Osteoblast (primary cell): ENCODE measurements around the gene KLHL26. TPM values are rescaled to one million over a fixed set of nuclear protein-coding genes. Genes with fewer than 3 reads are reported as not detected.
A peak's percentile ranks its signal among the peaks of the same experiment; 100 is the strongest.

Experiments
- DNase-seq: peaks from one replicate; pipeline ENCODE4 v3.0.0; 2011; ENCODE audit warnings: low spot score, mixed read lengths; ENCODE audit not compliant: insufficient read length; ENCODE audit errors: missing footprints
- H2AFZ ChIP-seq: 2 replicates; pipeline ENCODE4 v1.6.0; 2011; ENCODE audit warnings: mild to moderate bottlenecking, low read length
- H3K27ac ChIP-seq: 2 replicates; pipeline ENCODE4 v1.5.1; 2011; ENCODE audit warnings: mild to moderate bottlenecking, low read depth, low read length, moderate library complexity
- H3K27me3 ChIP-seq: 2 replicates; pipeline ENCODE4 v1.6.0; 2012; ENCODE audit warnings: mild to moderate bottlenecking, control low read depth, inconsistent platforms, low read length, moderate library complexity; ENCODE audit not compliant: insufficient read depth
- H3K36me3 ChIP-seq: 2 replicates; pipeline ENCODE4 v1.5.1; 2011; ENCODE audit warnings: mild to moderate bottlenecking, low read length, control low read depth, moderate library complexity; ENCODE audit not compliant: insufficient read depth
- H3K4me1 ChIP-seq: 2 replicates; pipeline ENCODE4 v1.5.1; 2011; ENCODE audit warnings: mild to moderate bottlenecking, low read length, control low read depth, moderate library complexity; ENCODE audit not compliant: insufficient read depth
- H3K4me2 ChIP-seq: 2 replicates; pipeline ENCODE4 v1.6.0; 2011; ENCODE audit warnings: mild to moderate bottlenecking, low read length; ENCODE audit not compliant: insufficient read depth
- H3K4me3 ChIP-seq: fragments of 200-600 bp; sonication (generic); 3 replicates; pipeline ENCODE4 v1.5.1; 2012; ENCODE audit warnings: mild to moderate bottlenecking, low read length, inconsistent platforms; ENCODE audit not compliant: insufficient read depth
- H3K79me2 ChIP-seq: 2 replicates; pipeline ENCODE4 v1.6.0; 2012; ENCODE audit warnings: mild to moderate bottlenecking, low read length, control low read depth, inconsistent platforms; ENCODE audit not compliant: insufficient read depth
- H3K9me3 ChIP-seq: 2 replicates; pipeline ENCODE4 v1.5.1; 2011; ENCODE audit warnings: low read depth, low read length, control low read depth
- H4K20me1 ChIP-seq: 2 replicates; pipeline ENCODE4 v1.6.0; 2012; ENCODE audit warnings: mild to moderate bottlenecking, low read length, control low read depth; ENCODE audit not compliant: insufficient read depth
- CTCF ChIP-seq: IDR thresholded peaks from 2 replicates; pipeline ENCODE4 v1.5.1; 2011; ENCODE audit warnings: mild to moderate bottlenecking, low read depth, low read length, moderate library complexity; ENCODE audit errors: extremely low read depth
- total RNA-seq: library from RNA; depleted of rRNA; stranded (reverse); fragments of >200 nt; gene quantifications from 2 replicates; pipeline ENCODE4 v1.2.3, GENCODE V29; 2012

The KLHL26 gene
- total RNA-seq, 1 donor = 5.1 TPM

DNA sequence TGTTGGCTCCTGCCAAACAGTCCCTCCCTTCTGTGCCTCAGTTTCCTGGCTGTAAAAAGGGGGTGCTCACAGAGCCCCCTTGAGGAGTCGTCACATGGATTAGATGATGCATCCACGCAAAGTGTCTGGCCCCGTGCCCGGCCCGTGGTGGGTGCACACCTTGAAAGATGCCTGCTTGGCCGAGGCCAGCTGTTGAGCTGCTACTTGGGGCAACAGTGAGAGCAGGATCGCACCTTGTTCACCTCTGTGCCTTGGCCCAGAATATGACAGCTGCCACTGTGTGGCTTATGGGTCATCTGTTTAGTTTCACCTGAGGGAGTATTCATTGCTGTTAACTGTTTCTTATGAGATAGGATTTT is 64.4 kb downstream of the KLHL26 start:
- peak overlapping the region; percentile 73 for H3K4me3 ChIP-seq

GRCh38 chr19:18704054-18704453 is 67.2 kb downstream of the KLHL26 start:
- H3K27ac ChIP-seq = no peak overlapping the region
- peaks cover 12% of the 10 kb centered on the region for H3K4me1 ChIP-seq
- no peak overlapping the region for H2AFZ ChIP-seq
- H3K4me3 ChIP-seq = no peak overlapping the region
- peaks cover 68% of the 10 kb centered on the region for H4K20me1 ChIP-seq
- no peak overlapping the region for H3K4me2 ChIP-seq
- TF ChIP-seq CTCF = no peak
- H3K27me3 ChIP-seq = no peaks in the 10 kb centered on the region
- no peaks in the 10 kb centered on the region for H3K9me3 ChIP-seq
- peaks cover 66% of the 10 kb centered on the region for H3K79me2 ChIP-seq
- no peak for DNase-seq
- no peaks in the 10 kb centered on the region for H3K36me3 ChIP-seq

More for the DNA sequence above, 64.4 kb downstream of the KLHL26 start:
- no peaks in the 10 kb centered on the region for H3K27me3 ChIP-seq
- H4K20me1 ChIP-seq = peaks cover 68% of the 10 kb centered on the region
- no peak overlapping the region for H3K27ac ChIP-seq
- peaks cover 65% of the 10 kb centered on the region for H3K79me2 ChIP-seq
- DNase-seq = no peak
- no peaks in the 10 kb centered on the region for H3K9me3 ChIP-seq
- peak overlapping the region; percentile 92 for H2AFZ ChIP-seq
- peaks cover 12% of the 10 kb centered on the region for H3K4me1 ChIP-seq
- H3K4me2 ChIP-seq = peak overlapping the region; percentile 98
- TF ChIP-seq CTCF = no peak
- no peaks in the 10 kb centered on the region for H3K36me3 ChIP-seq

DNA sequence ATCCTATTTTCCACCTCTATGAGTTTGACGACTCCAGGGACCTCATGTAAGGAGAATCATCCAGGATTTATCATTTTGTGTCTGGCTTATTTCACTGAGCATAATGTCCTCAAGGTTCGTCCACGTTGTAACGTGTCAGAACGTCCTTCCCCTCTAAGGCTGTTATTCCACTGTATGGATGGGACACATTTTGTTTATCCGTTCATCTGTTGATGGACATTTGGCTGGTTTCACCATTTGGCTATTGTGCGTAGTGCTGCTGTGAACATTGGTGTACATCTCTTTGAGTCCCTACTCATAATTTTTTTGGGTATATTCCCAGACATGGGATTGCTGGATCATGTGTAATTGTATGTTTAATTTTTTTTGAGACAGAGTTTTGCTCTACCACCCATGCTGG is 68.1 kb downstream of the KLHL26 start:
- peaks cover 12% of the 10 kb centered on the region for H3K4me1 ChIP-seq
- no peaks in the 10 kb centered on the region for H3K36me3 ChIP-seq
- TF ChIP-seq CTCF = no peak
- no peak for DNase-seq
- no peak overlapping the region for H3K4me3 ChIP-seq
- H3K4me2 ChIP-seq = no peak overlapping the region
- H3K27me3 ChIP-seq = no peaks in the 10 kb centered on the region
- H4K20me1 ChIP-seq = peaks cover 68% of the 10 kb centered on the region
- H2AFZ ChIP-seq = no peak overlapping the region
- peaks cover 66% of the 10 kb centered on the region for H3K79me2 ChIP-seq
- no peak overlapping the region for H3K27ac ChIP-seq
- no peaks in the 10 kb centered on the region for H3K9me3 ChIP-seq

DNA sequence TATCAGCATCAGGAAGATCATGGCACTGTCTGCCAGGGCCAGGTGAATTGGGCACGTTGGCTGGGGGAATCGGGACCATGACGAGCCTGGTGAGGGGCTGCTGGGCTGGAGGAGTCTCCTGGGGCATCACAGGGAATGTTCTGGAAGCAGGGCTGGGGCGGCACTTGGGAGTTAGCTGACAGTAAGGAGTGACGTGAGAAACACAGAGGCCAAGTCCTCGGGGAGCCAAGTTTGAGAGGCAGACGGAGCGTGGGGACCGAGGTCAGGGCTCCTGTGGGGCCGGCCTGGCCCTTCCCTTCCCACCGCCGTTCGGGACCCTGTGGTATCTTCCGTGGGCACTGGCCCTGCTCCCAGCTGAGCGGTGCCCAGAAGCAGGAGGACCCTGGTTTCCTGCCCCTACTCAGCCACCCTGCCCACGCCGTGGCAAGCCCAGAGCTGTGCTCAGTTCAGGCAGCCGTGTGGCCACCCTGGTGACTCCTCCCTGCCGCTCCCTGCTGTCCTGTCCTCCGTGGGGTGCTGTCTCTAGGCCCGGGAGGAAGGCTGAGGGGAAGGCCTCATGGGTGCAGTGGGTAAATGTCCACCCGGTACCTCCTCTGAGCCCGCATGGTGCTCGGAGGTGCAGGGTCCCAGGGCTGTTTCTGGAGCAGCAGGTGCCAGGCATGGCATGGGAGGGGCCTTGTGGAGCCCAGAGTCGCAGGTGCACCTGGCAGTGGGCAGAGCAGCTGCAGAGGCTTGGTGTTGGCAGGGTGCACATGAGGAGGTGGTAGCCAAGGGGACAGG is 71.8 kb downstream of the KLHL26 start:
- Histone ChIP-seq H3K27me3 (no peaks in the 10 kb centered on the region), H3K27ac (no peak overlapping the region), H3K4me2 (no peak overlapping the region), H4K20me1 (peaks cover 68% of the 10 kb centered on the region), H3K79me2 (peaks cover 69% of the 10 kb centered on the region), H3K36me3 (no peaks in the 10 kb centered on the region), H3K9me3 (no peaks in the 10 kb centered on the region), H3K4me3 (no peak overlapping the region), H2AFZ (no peak overlapping the region), H3K4me1 (peaks cover 2% of the 10 kb centered on the region)
- no peak for TF ChIP-seq CTCF
- peak; percentile 56 for DNase-seq
